Liver (tissue), 9 donors: ENCODE data around the gene GPR39. TPM values are rescaled to one million over a fixed set of nuclear protein-coding genes. Genes with fewer than 3 reads are reported as not detected.

Experiments
- DNase-seq: peaks from one replicate; pipeline ENCODE4 v3.0.0-alpha.2; 2017; ENCODE audit warnings: low spot score
- H3K27ac ChIP-seq, 2 donors: one replicate each; pipeline ENCODE4 v1.7.0; 2013; ENCODE audit warnings: inconsistent platforms in 2 of 2, low read length in 2 of 2, control low read depth in 1 of 2, low read depth in 1 of 2, mild to moderate bottlenecking in 1 of 2
- H3K27me3 ChIP-seq, 4 donors: one replicate each; pipeline versions ENCODE4 v1.6.1 to v1.7.0; 2013; ENCODE audit warnings: low read length in 3 of 4, inconsistent platforms in 1 of 4, mild to moderate bottlenecking in 1 of 4, moderate library complexity in 1 of 4; ENCODE audit not compliant: control insufficient read depth in 4 of 4, insufficient read depth in 4 of 4
- H3K36me3 ChIP-seq, 4 donors: one replicate each; pipeline versions ENCODE4 v1.6.1 to v1.7.0; 2013; ENCODE audit warnings: low read length in 3 of 4, mild to moderate bottlenecking in 3 of 4, low read depth in 1 of 4, moderate library complexity in 1 of 4; ENCODE audit not compliant: control insufficient read depth in 4 of 4, insufficient read depth in 3 of 4
- H3K4me1 ChIP-seq, 4 donors: one replicate each; pipeline versions ENCODE4 v1.6.1 to v1.7.0; 2013; ENCODE audit warnings: low read length in 3 of 4, mild to moderate bottlenecking in 3 of 4, moderate library complexity in 1 of 4; ENCODE audit not compliant: control insufficient read depth in 4 of 4, insufficient read depth in 4 of 4
- H3K4me3 ChIP-seq, 3 donors: one replicate each; pipeline versions ENCODE4 v1.6.1 to v1.7.0; 2013; ENCODE audit warnings: low read length in 3 of 3, control low read depth in 1 of 3, low read depth in 1 of 3, mild to moderate bottlenecking in 1 of 3
- H3K9ac ChIP-seq, 2 donors: one replicate each; pipeline ENCODE4 v1.7.0; 2013; ENCODE audit warnings: low read length in 2 of 2, mild to moderate bottlenecking in 2 of 2, moderate library complexity in 2 of 2, control low read depth in 1 of 2, low read depth in 1 of 2
- H3K9me3 ChIP-seq, 4 donors: one replicate each; pipeline versions ENCODE4 v1.6.1 to v1.7.0; 2013; ENCODE audit warnings: low read length in 3 of 4; ENCODE audit not compliant: control insufficient read depth in 4 of 4
- EGR1 ChIP-seq, 2 donors: IDR thresholded peaks; 2 replicates each; pipeline ENCODE4 v1.6.1; 2016 to 2018; ENCODE audit warnings: antibody characterized with exemption in 2 of 2, low read depth in 2 of 2
- FOXA1 ChIP-seq: IDR thresholded peaks from 2 replicates; pipeline ENCODE4 v1.6.1; 2016; ENCODE audit warnings: antibody characterized with exemption
- FOXA2 ChIP-seq: IDR thresholded peaks from 2 replicates; pipeline ENCODE4 v1.6.1; 2016; ENCODE audit warnings: antibody characterized with exemption
- GABPA ChIP-seq, 2 donors: IDR thresholded peaks in 1 of 2; conservative IDR thresholded peaks in 1 of 2; 2 replicates each; pipeline ENCODE4 v1.6.1; 2016; ENCODE audit warnings: antibody characterized with exemption in 2 of 2, mild to moderate bottlenecking in 1 of 2, moderate library complexity in 1 of 2
- HNF4G ChIP-seq: IDR thresholded peaks from 2 replicates; pipeline ENCODE4 v1.6.1; 2016; ENCODE audit warnings: antibody characterized with exemption
- JUND ChIP-seq, 2 donors: IDR thresholded peaks; 2 replicates each; pipeline ENCODE4 v1.6.1; 2016; ENCODE audit warnings: antibody characterized with exemption in 2 of 2
- RAD21 ChIP-seq, 2 donors: IDR thresholded peaks; 2 replicates each; pipeline ENCODE4 v1.6.1; 2016; ENCODE audit warnings: antibody characterized with exemption in 2 of 2, mild to moderate bottlenecking in 2 of 2
- REST ChIP-seq: IDR thresholded peaks from 2 replicates; pipeline ENCODE4 v1.6.1; 2016; ENCODE audit warnings: antibody characterized with exemption, mild to moderate bottlenecking
- RXRA ChIP-seq, 2 donors: IDR thresholded peaks; 2 replicates each; pipeline ENCODE4 v1.6.1; 2017 to 2018; ENCODE audit warnings: antibody characterized with exemption in 2 of 2, mild to moderate bottlenecking in 1 of 2
- SP1 ChIP-seq: IDR thresholded peaks from 2 replicates; pipeline ENCODE4 v1.6.1; 2018; ENCODE audit warnings: antibody characterized with exemption, mild to moderate bottlenecking
- TAF1 ChIP-seq: conservative IDR thresholded peaks from 2 replicates; pipeline ENCODE4 v1.6.1; 2016; ENCODE audit warnings: antibody characterized with exemption, mild to moderate bottlenecking
- WGBS: extraction: QIAGEN DNeasy Blood & Tissue Kit; methylation state at CpG from one replicate; pipeline ENCODE4 v1.1.7; 2013; 5-methylcytosine and 5-hydroxymethylcytosine counted together
- polyA plus RNA-seq, 2 donors: library from polyadenylated mRNA; stranded (reverse) in 1 of 2; unstranded in 1 of 2; fragments of 200-250 nt in 1 of 2; fragments of >200 nt in 1 of 2; fragmentation: Nextera tagmentation in 1 of 2; extraction: Ambion mirVana in 1 of 2; gene quantifications; one replicate each; pipeline versions ENCODE4 v1.2.1 to v1.2.3, GENCODE V29; 2013 to 2015
- total RNA-seq, 2 donors: library from RNA; depleted of rRNA; stranded (reverse); fragments of >200 nt; gene quantifications; one replicate each; pipeline ENCODE4 v1.2.3, GENCODE V29; 2014
- TF ChIP-seq, protein P1 (sequence below): IDR thresholded peaks from 2 replicates; pipeline ENCODE4 v1.6.1; 2016; ENCODE audit warnings: antibody characterized with exemption
- TF ChIP-seq, protein P2 (sequence below): fragments of 150-350 bp; IDR thresholded peaks from 2 replicates; pipeline ENCODE4 v1.5.1; 2017; ENCODE audit warnings: improper control_type of control experiment, low read depth, low read length; ENCODE audit not compliant: missing input control
- donor health status: healthy.
- donor health status: healthy.
- donor health status: healthy.
- donor health status: healthy.
- donor health status: healthy.

Gene GPR39
- total and polyA plus RNA-seq, 4 donors = 2.2 to 13.0 (median 2.8) TPM

DNA sequence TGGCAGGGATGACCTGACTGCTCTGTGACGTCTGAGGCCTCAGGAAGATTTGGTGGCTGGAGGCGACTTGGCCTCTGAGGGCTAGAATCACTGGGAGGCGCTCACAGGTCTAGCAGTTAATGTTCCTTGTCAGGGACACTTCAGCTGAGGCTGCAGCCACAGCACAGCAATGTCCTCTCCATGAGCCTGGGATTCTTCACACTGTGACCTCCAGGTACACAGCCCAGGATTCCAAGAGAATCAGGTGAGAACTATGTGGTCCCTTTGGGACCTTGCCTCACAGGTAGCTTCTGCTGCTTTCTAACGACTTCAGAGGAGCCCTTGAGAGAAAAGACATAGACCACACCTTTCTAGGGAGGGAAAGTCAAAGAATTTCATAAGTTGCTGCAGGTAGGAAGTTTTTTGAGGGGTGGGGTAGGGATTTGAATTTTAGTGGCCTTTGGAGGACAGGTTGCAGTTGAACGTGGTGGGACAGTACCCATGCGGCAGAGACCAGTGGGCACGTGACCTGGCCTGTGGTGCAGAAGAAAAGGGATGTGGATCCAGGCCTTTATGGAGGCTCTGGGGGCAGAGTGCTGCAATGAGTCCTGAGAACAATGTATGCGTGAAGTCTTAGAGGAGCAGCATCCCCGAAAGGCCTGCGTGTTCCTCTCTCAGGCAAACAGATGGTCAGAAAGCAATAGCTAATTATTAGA lies 167.2 kb downstream of the GPR39 start:
- H3K27me3 ChIP-seq = no peaks in the 10 kb centered on the region
- H3K4me1 ChIP-seq = peaks cover 4 to 15% (median 6%) of the 10 kb centered on the region in 4 donors
- no peak overlapping the region for H3K4me3 ChIP-seq
- no peak overlapping the region for H3K9ac ChIP-seq
- no peaks in the 10 kb centered on the region for H3K36me3 ChIP-seq
- no peak overlapping the region for H3K27ac ChIP-seq
- no peak for DNase-seq
- 90% methylated on average over 10 of the region's 10 CpGs for WGBS
- TF ChIP-seq TAF1 = no peak
- TF ChIP-seq FOXA2 = no peak
- TF ChIP-seq, protein P1, sequence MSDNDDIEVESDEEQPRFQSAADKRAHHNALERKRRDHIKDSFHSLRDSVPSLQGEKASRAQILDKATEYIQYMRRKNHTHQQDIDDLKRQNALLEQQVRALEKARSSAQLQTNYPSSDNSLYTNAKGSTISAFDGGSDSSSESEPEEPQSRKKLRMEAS = no peak
- no peak for TF ChIP-seq GABPA (IDR thresholded peaks at IDR 0.05 in 1 of 2, conservative IDR thresholded peaks at IDR 0.05 in 1 of 2)
- TF ChIP-seq HNF4G = no peak
- TF ChIP-seq SP1 = no peak
- TF ChIP-seq, protein P2, sequence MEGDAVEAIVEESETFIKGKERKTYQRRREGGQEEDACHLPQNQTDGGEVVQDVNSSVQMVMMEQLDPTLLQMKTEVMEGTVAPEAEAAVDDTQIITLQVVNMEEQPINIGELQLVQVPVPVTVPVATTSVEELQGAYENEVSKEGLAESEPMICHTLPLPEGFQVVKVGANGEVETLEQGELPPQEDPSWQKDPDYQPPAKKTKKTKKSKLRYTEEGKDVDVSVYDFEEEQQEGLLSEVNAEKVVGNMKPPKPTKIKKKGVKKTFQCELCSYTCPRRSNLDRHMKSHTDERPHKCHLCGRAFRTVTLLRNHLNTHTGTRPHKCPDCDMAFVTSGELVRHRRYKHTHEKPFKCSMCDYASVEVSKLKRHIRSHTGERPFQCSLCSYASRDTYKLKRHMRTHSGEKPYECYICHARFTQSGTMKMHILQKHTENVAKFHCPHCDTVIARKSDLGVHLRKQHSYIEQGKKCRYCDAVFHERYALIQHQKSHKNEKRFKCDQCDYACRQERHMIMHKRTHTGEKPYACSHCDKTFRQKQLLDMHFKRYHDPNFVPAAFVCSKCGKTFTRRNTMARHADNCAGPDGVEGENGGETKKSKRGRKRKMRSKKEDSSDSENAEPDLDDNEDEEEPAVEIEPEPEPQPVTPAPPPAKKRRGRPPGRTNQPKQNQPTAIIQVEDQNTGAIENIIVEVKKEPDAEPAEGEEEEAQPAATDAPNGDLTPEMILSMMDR = no peak
- TF ChIP-seq FOXA1 = no peak
- TF ChIP-seq EGR1 (IDR thresholded peaks at IDR 0.05; ENCODE audit: low read depth in 2 of 2) = no peak
- TF ChIP-seq JUND (IDR thresholded peaks at IDR 0.05) = no peak
- no peak for TF ChIP-seq REST
- no peak for TF ChIP-seq RXRA (IDR thresholded peaks at IDR 0.05)
- no peak for TF ChIP-seq RAD21 (IDR thresholded peaks at IDR 0.05)
- H3K9me3 ChIP-seq = no peaks in the 10 kb centered on the region

- TF ChIP-seq, protein P2 = no peak
- TF ChIP-seq JUND (IDR thresholded peaks at IDR 0.05) (no peak), REST (no peak), SP1 (no peak)
- TF ChIP-seq, protein P1 = no peak
- H3K27ac ChIP-seq = no peak overlapping the region
- 96% methylated on average over 36 of the region's 36 CpGs for WGBS
- H3K9me3 ChIP-seq = no peaks in the 10 kb centered on the region
- peaks cover 8 to 29% (median 20%) of the 10 kb centered on the region in 4 donors for H3K4me1 ChIP-seq
- H3K9ac ChIP-seq = no peak overlapping the region
- H3K36me3 ChIP-seq = no peaks in the 10 kb centered on the region
- no peaks in the 10 kb centered on the region for H3K27me3 ChIP-seq
- no peak for DNase-seq
- H3K4me3 ChIP-seq = no peak overlapping the region
Observed at GRCh38 chr2:132584976-132585817, 168.6 kb downstream of the GPR39 start.
